Caki2 (cell line): Measurements from ENCODE around the gene TGFBR1. TPM values are rescaled to one million over a fixed set of nuclear protein-coding genes. Genes with fewer than 3 reads are reported as not detected.

Experiments used
- DNase-seq: peaks from one replicate; pipeline ENCODE4 v3.0.0-alpha.2; 2015; ENCODE audit warnings: low read depth
- in situ Hi-C: cut with HindIII; loops from 2 replicates; pipeline ENCODE4 v1.10.0; 2016; ENCODE audit warnings: low sequenced_read_pairs, low pct_unique_long_range_greater_than_20kb, mixed read lengths
- total RNA-seq: library from RNA; depleted of rRNA; stranded (reverse); fragments of >200 nt; shearing (Covaris generic); gene quantifications from 2 replicates; pipeline ENCODE4 v1.2.3, GENCODE V29; 2014; ENCODE audit warnings: low replicate concordance

TGFBR1 gene
- total RNA-seq, 1 experiment from 2014 or later = 8.1 TPM

- no peak for DNase-seq
- in situ Hi-C loops = no loop called here
These were observed 19.8 kb downstream of the TGFBR1 start for GRCh38 chr9:99124534-99125255.

- no peak for DNase-seq
- in situ Hi-C loops = no loop called here
These were observed 20.5 kb downstream of the TGFBR1 start for GRCh38 chr9:99125446-99125845.

- in situ Hi-C loops = no loop called here
- DNase-seq = no peak
These were observed 21.4 kb downstream of the TGFBR1 start for GRCh38 chr9:99126312-99126711.

GRCh38 chr9:99127356-99128132 lies 22.6 kb downstream of the TGFBR1 start:
- in situ Hi-C loops = no loop called here
- no peak for DNase-seq

GRCh38 chr9:99128133-99128406 lies 23.2 kb downstream of the TGFBR1 start:
- DNase-seq = no peak
- in situ Hi-C loops = no loop called here

- in situ Hi-C loops = no loop called here
- DNase-seq = no peak
These were observed 24.2 kb downstream of the TGFBR1 start for GRCh38 chr9:99129091-99129490.

- in situ Hi-C loops = no loop called here
- DNase-seq = no peak
These were observed 25.2 kb downstream of the TGFBR1 start for GRCh38 chr9:99130069-99130468.

- DNase-seq = no peak
- in situ Hi-C loops = no loop called here
These were observed 28.2 kb downstream of the TGFBR1 start for GRCh38 chr9:99133145-99133544.

GRCh38 chr9:99134893-99135341 lies 30.0 kb downstream of the TGFBR1 start:
- no peak for DNase-seq

GRCh38 chr9:99135456-99135855 lies 30.5 kb downstream of the TGFBR1 start:
- in situ Hi-C loops = no loop called here
- DNase-seq = no peak

More at GRCh38 chr9:99134893-99135341, 30.0 kb downstream of the TGFBR1 start:
- in situ Hi-C loops = no loop called here

- in situ Hi-C loops = no loop called here
These were observed 32.3 kb downstream of the TGFBR1 start for GRCh38 chr9:99137225-99137624.

GRCh38 chr9:99137891-99138290 lies 33.0 kb downstream of the TGFBR1 start:
- in situ Hi-C loops = no loop called here
- DNase-seq = no peak

More at GRCh38 chr9:99137225-99137624, 32.3 kb downstream of the TGFBR1 start:
- DNase-seq = no peak

GRCh38 chr9:99138424-99139284 lies 33.7 kb downstream of the TGFBR1 start:
- in situ Hi-C loops = no loop called here
- DNase-seq = no peak

GRCh38 chr9:99139868-99140267 lies 35.0 kb downstream of the TGFBR1 start:
- DNase-seq = no peak
- in situ Hi-C loops = no loop called here

GRCh38 chr9:99140685-99141314 lies 35.9 kb downstream of the TGFBR1 start:
- DNase-seq = peak; percentile 27
- in situ Hi-C loops = no loop called here

GRCh38 chr9:99141849-99142248 lies 36.9 kb downstream of the TGFBR1 start:
- in situ Hi-C loops = no loop called here
- DNase-seq = no peak

GRCh38 chr9:99142275-99142674 lies 37.4 kb downstream of the TGFBR1 start:
- DNase-seq = no peak
- in situ Hi-C loops = no loop called here

- in situ Hi-C loops = no loop called here
- DNase-seq = no peak
These were observed 38.7 kb downstream of the TGFBR1 start for GRCh38 chr9:99143655-99144054.
